IMR-90 (cell line): ENCODE data around the gene ATP2B2. TPM values are rescaled to one million over a fixed set of nuclear protein-coding genes. Genes with fewer than 3 reads are reported as not detected.

Source experiments
- ATAC-seq: fragments of 200-7000 bp; cut with Tn5 transposase; 2 replicates; pipeline ENCODE4 v1.9.1; 2020; ENCODE audit warnings: low read depth, mild to moderate bottlenecking, moderate library complexity
- BruUV-seq: library from RNA; stranded (reverse); fragments of 400-500 nt; replicated peaks from 2 replicates; lab custom pipeline; 2021; lab: Mats Ljungman, UMichigan
- CTCF ChIA-PET: fragments of 300-600 bp; formaldehyde crosslinking; extraction: SDS; loops from one replicate; lab custom pipeline; 2021; ENCODE audit warnings: antibody characterized with exemption; lab: Yijun Ruan, JAX
- POLR2A ChIA-PET: fragments of 300-600 bp; sonication (Branson Sonifier 250); formaldehyde crosslinking; loops from one replicate; lab custom pipeline; 2022; ENCODE audit warnings: antibody characterized with exemption; ENCODE audit not compliant: unreplicated experiment; lab: Charles Lee
- DNase-seq: peaks from one replicate; pipeline ENCODE4 v3.0.0; 2013
- H2AFZ ChIP-seq: replicated peaks from 2 replicates; pipeline ENCODE3; 2013; ENCODE audit warnings: low read length, mild to moderate bottlenecking; ENCODE audit not compliant: poor library complexity
- H2AK5ac ChIP-seq: 2 replicates; pipeline ENCODE4 v1.6.1; 2013; ENCODE audit warnings: low read depth, low read length, inconsistent platforms
- H2AK9ac ChIP-seq: replicated peaks from 2 replicates; pipeline ENCODE3; 2013; ENCODE audit warnings: mild to moderate bottlenecking, low read depth, low read length, moderate library complexity; ENCODE audit not compliant: poor library complexity
- H2BK120ac ChIP-seq: 2 replicates; pipeline ENCODE4 v1.6.1; 2013; ENCODE audit warnings: low read depth, low read length, inconsistent platforms
- H2BK15ac ChIP-seq: 3 replicates; pipeline ENCODE4 v1.6.1; 2013; ENCODE audit warnings: low read depth, low read length, inconsistent platforms
- H2BK20ac ChIP-seq: 2 replicates; pipeline ENCODE4 v1.6.1; 2013; ENCODE audit warnings: low read depth, mild to moderate bottlenecking, inconsistent platforms, low read length, moderate library complexity
- H2BK5ac ChIP-seq: 2 replicates; pipeline ENCODE4 v1.6.1; 2013; ENCODE audit warnings: mild to moderate bottlenecking, low read depth, low read length, inconsistent platforms; ENCODE audit not compliant: poor library complexity, severe bottlenecking
- H3K14ac ChIP-seq: replicated peaks from 2 replicates; pipeline ENCODE4 v1.6.1; 2013; ENCODE audit warnings: low read depth, low read length, inconsistent platforms
- H3K18ac ChIP-seq: 2 replicates; pipeline ENCODE4 v1.6.1; 2013; ENCODE audit warnings: low read depth, low read length, control low read depth
- H3K23ac ChIP-seq: 2 replicates; pipeline ENCODE4 v1.6.1; 2013; ENCODE audit warnings: low read depth, low read length, inconsistent platforms
- H3K27ac ChIP-seq: 2 replicates; pipeline ENCODE4 v1.5.1; 2013; ENCODE audit warnings: mild to moderate bottlenecking, control low read depth, low read length; ENCODE audit not compliant: insufficient read depth
- H3K27me3 ChIP-seq: 2 replicates; pipeline ENCODE4 v1.6.1; 2013; ENCODE audit warnings: low read length; ENCODE audit not compliant: control insufficient read depth, insufficient read depth
- H3K36me3 ChIP-seq: 2 replicates; pipeline ENCODE4 v1.6.1; 2013; ENCODE audit warnings: low read length, mixed read lengths; ENCODE audit not compliant: control insufficient read depth, insufficient read depth
- H3K4ac ChIP-seq: 2 replicates; pipeline ENCODE4 v1.6.1; 2013; ENCODE audit warnings: low read depth, low read length, inconsistent platforms
- H3K4me1 ChIP-seq: 2 replicates; pipeline ENCODE4 v1.6.1; 2013; ENCODE audit warnings: low read length, mixed read lengths; ENCODE audit not compliant: control insufficient read depth, insufficient read depth
- H3K4me2 ChIP-seq: 2 replicates; pipeline ENCODE4 v1.6.1; 2013; ENCODE audit warnings: low read depth, mild to moderate bottlenecking, control low read depth, low read length, moderate library complexity
- H3K4me3 ChIP-seq: 2 replicates; pipeline ENCODE4 v1.5.1; 2013; ENCODE audit warnings: low read depth, mild to moderate bottlenecking, control low read depth, low read length, moderate library complexity; ENCODE audit not compliant: insufficient read depth
- H3K56ac ChIP-seq: 2 replicates; pipeline ENCODE4 v1.6.1; 2013; ENCODE audit warnings: low read length, inconsistent platforms; ENCODE audit not compliant: insufficient read depth; ENCODE audit errors: extremely low read depth
- H3K79me1 ChIP-seq, 2 experiments: 2 replicates each; pipeline ENCODE4 v1.6.1; 2013; ENCODE audit warnings: low read length in 2 of 2, inconsistent platforms in 1 of 2, low read depth in 1 of 2
- H3K9ac ChIP-seq: 2 replicates; pipeline ENCODE4 v1.6.1; 2013; ENCODE audit warnings: low read depth, low read length, control low read depth
- H3K9me1 ChIP-seq: 2 replicates; pipeline ENCODE4 v1.6.1; 2013; ENCODE audit warnings: low read length, inconsistent platforms; ENCODE audit not compliant: insufficient read depth
- H3K9me3 ChIP-seq: 2 replicates; pipeline ENCODE4 v1.6.1; 2013; ENCODE audit warnings: low read length; ENCODE audit not compliant: control insufficient read depth, insufficient read depth
- H4K20me1 ChIP-seq: 2 replicates; pipeline ENCODE4 v1.6.1; 2013; ENCODE audit warnings: low read length, inconsistent platforms; ENCODE audit not compliant: insufficient read depth
- H4K5ac ChIP-seq: 2 replicates; pipeline ENCODE4 v1.6.1; 2013; ENCODE audit warnings: mild to moderate bottlenecking, low read depth, low read length, control low read depth
- H4K8ac ChIP-seq, 2 experiments: 2 replicates each; pipeline ENCODE4 v1.6.1; 2013; ENCODE audit warnings: low read depth in 2 of 2, low read length in 2 of 2, control low read depth in 1 of 2, inconsistent platforms in 1 of 2
- H4K91ac ChIP-seq: 2 replicates; pipeline ENCODE4 v1.6.1; 2013; ENCODE audit warnings: low read depth, low read length, inconsistent platforms; ENCODE audit not compliant: insufficient read depth
- BHLHE40 ChIP-seq: fragments of 150-350 bp; IDR thresholded peaks from 2 replicates; pipeline ENCODE4 v1.6.1; 2016; ENCODE audit warnings: mild to moderate bottlenecking, low read depth, low read length
- CEBPB ChIP-seq: IDR thresholded peaks from 2 replicates; pipeline ENCODE4 v1.6.1; 2012; ENCODE audit warnings: low read depth, low read length, improper control_type of control experiment
- CHD1 ChIP-seq: IDR thresholded peaks from 2 replicates; pipeline ENCODE4 v1.6.1; 2012; ENCODE audit warnings: low read depth, low read length, improper control_type of control experiment
- MAFK ChIP-seq: IDR thresholded peaks from 2 replicates; pipeline ENCODE4 v1.6.1; 2012; ENCODE audit warnings: low read depth, low read length, improper control_type of control experiment
- MAZ ChIP-seq: IDR thresholded peaks from 2 replicates; pipeline ENCODE4 v1.6.1; 2012; ENCODE audit warnings: low read depth, mild to moderate bottlenecking, low read length, improper control_type of control experiment, moderate library complexity, borderline replicate concordance
- MXI1 ChIP-seq: IDR thresholded peaks from 2 replicates; pipeline ENCODE4 v1.6.1; 2012; ENCODE audit warnings: low read depth, mild to moderate bottlenecking, low read length, moderate library complexity, borderline replicate concordance
- POLR2A ChIP-seq: IDR thresholded peaks from 2 replicates; pipeline ENCODE4 v1.6.1; 2012; ENCODE audit warnings: mild to moderate bottlenecking, low read depth, low read length
- RAD21 ChIP-seq: IDR thresholded peaks from 2 replicates; pipeline ENCODE4 v1.6.1; 2012; ENCODE audit warnings: low read length, improper control_type of control experiment
- RCOR1 ChIP-seq: IDR thresholded peaks from 2 replicates; pipeline ENCODE4 v1.6.1; 2012; ENCODE audit warnings: mild to moderate bottlenecking, low read length, improper control_type of control experiment; ENCODE audit not compliant: insufficient replicate concordance
- RFX5 ChIP-seq: IDR thresholded peaks from 2 replicates; pipeline ENCODE4 v1.8.0; 2012; ENCODE audit warnings: low read depth, mild to moderate bottlenecking, low read length, moderate library complexity
- SMC3 ChIP-seq: fragments of 150-350 bp; IDR thresholded peaks from 2 replicates; pipeline ENCODE4 v1.6.1; 2016; ENCODE audit warnings: low read depth, mild to moderate bottlenecking, antibody characterized with exemption, low read length, moderate library complexity
- WGBS, 2 experiments: methylation state at CpG; one replicate each; pipeline versions ENCODE4 v1.1.5 to v1.1.7; 2013; ENCODE audit warnings: missing lambda C conversion rate in 2 of 2; ENCODE audit not compliant: insufficient read length in 1 of 2; ENCODE audit errors: extremely low coverage in 2 of 2; 5-methylcytosine and 5-hydroxymethylcytosine counted together
- dilution Hi-C: fragments of 300-500 bp; cut with HindIII; formaldehyde crosslinking; loops from one replicate; pipeline ENCODE4 v1.14.3; 2018; ENCODE audit warnings: low sequenced_read_pairs; ENCODE audit not compliant: unreplicated experiment
- in situ Hi-C: fragments of 300-500 bp; cut with MboI; formaldehyde crosslinking; loops from 3 replicates; pipeline ENCODE4 v1.14.3; 2019; ENCODE audit warnings: low sequenced_read_pairs, inconsistent platforms, mixed read lengths
- intact Hi-C: fragments of 100-400 bp; cut with micrococcal nuclease; formaldehyde crosslinking; loops from 2 replicates; pipeline ENCODE4 v1.10.0; 2022
- polyA plus RNA-seq, 3 experiments: library from polyadenylated mRNA; depleted of rRNA; stranded (reverse); fragments of >200 nt; gene quantifications; 2 replicates each; pipeline ENCODE4 v1.2.3, GENCODE V29; 2012; ENCODE audit warnings: low replicate concordance in 1 of 3
- total RNA-seq: library from RNA; depleted of rRNA; stranded (reverse); fragments of >200 nt; gene quantifications from 2 replicates; pipeline ENCODE4 v1.2.3, GENCODE V29; 2012
- TF ChIP-seq, protein P1 (sequence below): fragments of 150-350 bp; IDR thresholded peaks from 2 replicates; pipeline ENCODE4 v1.6.1; 2016; ENCODE audit warnings: low read depth, mild to moderate bottlenecking, low read length, moderate library complexity, borderline replicate concordance
- TF ChIP-seq, protein P2 (sequence below): fragments of 150-350 bp; IDR thresholded peaks from 2 replicates; pipeline ENCODE4 v1.6.1; 2017; ENCODE audit warnings: mild to moderate bottlenecking, antibody characterized with exemption, low read length, low read depth

ATP2B2 gene
- total and polyA plus RNA-seq, 2 of the 4 experiments (the other 2 are of a cell fraction), result under 0.01 to 0.02 TPM

DNA sequence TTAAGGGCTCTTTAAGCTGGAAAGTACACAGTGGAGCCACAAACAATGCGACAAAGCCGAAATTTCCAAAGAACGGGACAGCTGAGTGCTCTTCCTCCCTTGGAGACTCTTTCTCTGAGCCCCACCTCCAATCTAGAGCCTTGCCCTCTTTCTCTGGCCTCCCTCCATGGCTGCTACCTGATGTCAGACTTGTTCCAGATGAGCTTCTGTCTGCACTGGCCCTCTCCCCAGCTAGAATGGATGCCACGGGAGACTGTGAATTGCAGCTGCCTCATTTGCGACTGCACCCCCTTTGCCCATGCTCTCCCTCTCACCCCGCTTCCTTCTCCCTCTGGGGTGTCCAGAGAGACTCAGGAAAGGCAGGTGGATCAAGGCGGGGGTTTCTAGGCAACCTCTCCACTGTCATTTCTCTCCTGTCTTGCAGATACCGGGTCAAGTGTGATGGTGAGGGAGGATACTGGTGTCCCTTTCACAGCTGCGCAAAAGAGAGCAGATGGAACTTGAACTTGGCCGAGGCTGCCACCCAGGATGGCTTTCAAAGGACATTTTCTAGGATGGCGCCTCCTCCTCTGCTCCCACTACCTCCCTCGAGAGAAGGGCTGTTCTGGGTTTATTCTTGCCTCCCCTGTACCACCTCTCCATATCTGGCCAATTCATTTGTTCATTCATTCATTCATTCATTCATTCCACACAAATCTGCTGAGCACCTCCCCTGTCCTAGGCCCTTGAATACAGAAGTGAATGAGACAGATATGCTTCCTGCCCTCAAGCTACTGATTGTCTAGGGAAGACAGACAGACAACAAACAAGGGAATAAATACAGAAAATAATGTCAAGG is 12.8 kb downstream of the ATP2B2 start (continued):
- no peak for TF ChIP-seq RFX5

- POLR2A ChIA-PET, result no interaction called here
- H2BK20ac ChIP-seq, result no peak overlapping the region
- H4K91ac ChIP-seq, result no peak overlapping the region
- no peak overlapping the region for H3K56ac ChIP-seq
- 67% methylated on average over 6 of the region's 10 CpGs; no CpG with 5 or more reads in 1 of the 2 experiments for WGBS, 2 experiments
- no peaks in the 10 kb centered on the region for H3K4me1 ChIP-seq
- H3K18ac ChIP-seq, result no peak overlapping the region
- no peak overlapping the region for H2AK9ac ChIP-seq
- intact Hi-C loops (no loop called here), dilution Hi-C loops (no loop called here), in situ Hi-C loops (no loop called here)
- H2BK15ac ChIP-seq, result no peak overlapping the region
- BruUV-seq, result no TSS peak
- no peaks in the 10 kb centered on the region for H3K36me3 ChIP-seq
- H3K27me3 ChIP-seq, result peaks cover 3% of the 10 kb centered on the region; the same call in 1 of the 2 replicates
- H3K4me2 ChIP-seq, result no peak overlapping the region
- no peak overlapping the region for H2AK5ac ChIP-seq
- ATAC-seq (no peak), DNase-seq (no peak)
- H4K5ac ChIP-seq, result no peak overlapping the region
- CTCF ChIA-PET, result interaction anchor here (0.7 kb wide), 1 partner anchor 131 kb away, joined by 5 read pairs; no protein-coding TSS in a partner anchor
- H2AFZ ChIP-seq, result no peak overlapping the region
- no peak overlapping the region for H3K4ac ChIP-seq
- H3K23ac ChIP-seq, result no peak overlapping the region
- H4K20me1 ChIP-seq, result no peaks in the 10 kb centered on the region
- no peak overlapping the region for H3K4me3 ChIP-seq
- no peak overlapping the region for H3K14ac ChIP-seq
- H3K79me1 ChIP-seq, result no peaks in the 10 kb centered on the region
- H3K9me3 ChIP-seq, result no peaks in the 10 kb centered on the region
- H2BK120ac ChIP-seq, result no peak overlapping the region
- no peak overlapping the region for H3K9ac ChIP-seq
- H2BK5ac ChIP-seq, result no peak overlapping the region
- no peak overlapping the region for H3K27ac ChIP-seq
- H4K8ac ChIP-seq, result no peak overlapping the region
- no peaks in the 10 kb centered on the region for H3K9me1 ChIP-seq
- TF ChIP-seq MXI1 (no peak), BHLHE40 (no peak), CHD1 (no peak), RAD21 (no peak), MAZ (no peak), SMC3 (no peak), POLR2A (no peak), MAFK (no peak), RCOR1 (no peak), CEBPB (no peak)
- TF ChIP-seq, protein P1, sequence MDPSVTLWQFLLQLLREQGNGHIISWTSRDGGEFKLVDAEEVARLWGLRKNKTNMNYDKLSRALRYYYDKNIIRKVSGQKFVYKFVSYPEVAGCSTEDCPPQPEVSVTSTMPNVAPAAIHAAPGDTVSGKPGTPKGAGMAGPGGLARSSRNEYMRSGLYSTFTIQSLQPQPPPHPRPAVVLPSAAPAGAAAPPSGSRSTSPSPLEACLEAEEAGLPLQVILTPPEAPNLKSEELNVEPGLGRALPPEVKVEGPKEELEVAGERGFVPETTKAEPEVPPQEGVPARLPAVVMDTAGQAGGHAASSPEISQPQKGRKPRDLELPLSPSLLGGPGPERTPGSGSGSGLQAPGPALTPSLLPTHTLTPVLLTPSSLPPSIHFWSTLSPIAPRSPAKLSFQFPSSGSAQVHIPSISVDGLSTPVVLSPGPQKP, result no peak
- TF ChIP-seq, protein P2, sequence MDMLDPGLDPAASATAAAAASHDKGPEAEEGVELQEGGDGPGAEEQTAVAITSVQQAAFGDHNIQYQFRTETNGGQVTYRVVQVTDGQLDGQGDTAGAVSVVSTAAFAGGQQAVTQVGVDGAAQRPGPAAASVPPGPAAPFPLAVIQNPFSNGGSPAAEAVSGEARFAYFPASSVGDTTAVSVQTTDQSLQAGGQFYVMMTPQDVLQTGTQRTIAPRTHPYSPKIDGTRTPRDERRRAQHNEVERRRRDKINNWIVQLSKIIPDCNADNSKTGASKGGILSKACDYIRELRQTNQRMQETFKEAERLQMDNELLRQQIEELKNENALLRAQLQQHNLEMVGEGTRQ, result no peak
Measured at GRCh38 chr3:10489746-10490483, 15.5 kb downstream of the ATP2B2 start.
